BLaER1 (cell line): ENCODE results near the gene CYTL1.
"Not testable (repeated sequence)": the region's sequence is repeated elsewhere in the genome, so short reads cannot be mapped to it uniquely, and the experiment has no call there.

Experiments used
- H3K27ac ChIP-seq: shearing (Covaris generic); formaldehyde crosslinking; 2 replicates; pipeline ENCODE4 v1.8.1; 2022
- H3K27me3 ChIP-seq: shearing (Covaris generic); formaldehyde crosslinking; 2 replicates; pipeline ENCODE4 v1.8.1; 2022
- H3K36me3 ChIP-seq: shearing (Covaris generic); formaldehyde crosslinking; 2 replicates; pipeline ENCODE4 v1.8.1; 2022
- H3K4me1 ChIP-seq: shearing (Covaris generic); formaldehyde crosslinking; 2 replicates; pipeline ENCODE4 v1.8.1; 2022
- H3K4me2 ChIP-seq: shearing (Covaris generic); formaldehyde crosslinking; 2 replicates; pipeline ENCODE4 v1.8.1; 2022
- H3K4me3 ChIP-seq: shearing (Covaris generic); formaldehyde crosslinking; 2 replicates; pipeline ENCODE4 v1.8.1; 2022
- H3K9ac ChIP-seq: shearing (Covaris generic); formaldehyde crosslinking; 2 replicates; pipeline ENCODE4 v1.8.1; 2022
- H3K9me3 ChIP-seq: shearing (Covaris generic); formaldehyde crosslinking; 2 replicates; pipeline ENCODE4 v1.8.1; 2022
- H4K20me1 ChIP-seq: shearing (Covaris generic); formaldehyde crosslinking; 2 replicates; pipeline ENCODE4 v1.8.1; 2022
- Cebpa-rat ChIP-seq: shearing (Covaris generic); IDR thresholded peaks from 2 replicates; pipeline ENCODE4 v1.8.1; 2022

CYTL1 gene

DNA sequence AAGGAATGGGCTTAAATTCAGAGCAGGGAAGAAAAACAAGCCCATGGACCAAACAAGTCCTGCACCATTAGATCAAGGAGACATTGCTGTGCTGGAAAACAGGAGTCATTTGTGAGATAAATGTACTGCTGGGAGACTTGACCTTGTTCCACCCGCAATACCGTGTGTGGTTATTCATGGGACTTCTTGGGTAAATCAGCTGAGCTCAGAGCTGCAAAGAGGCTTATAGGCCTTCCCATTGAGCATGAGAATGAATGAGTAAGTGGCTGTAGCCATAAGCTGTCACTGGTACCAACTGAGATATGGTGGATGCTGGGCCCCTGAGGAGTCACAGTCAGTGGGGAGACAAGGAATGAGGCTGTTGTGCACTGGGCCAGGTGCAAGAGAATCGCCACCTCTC lies 2.3 kb upstream of the CYTL1 start:
- Histone ChIP-seq H3K36me3 (no peaks in the 10 kb centered on the region), H3K27ac (no peak overlapping the region), H3K27me3 (peaks cover 15% of the 10 kb centered on the region), H3K4me1 (peaks cover 19% of the 10 kb centered on the region), H3K4me2 (no peak overlapping the region), H3K4me3 (no peak overlapping the region), H4K20me1 (no peaks in the 10 kb centered on the region), H3K9ac (no peak overlapping the region), H3K9me3 (no peaks in the 10 kb centered on the region)
- TF ChIP-seq Cebpa-rat = no peak

DNA sequence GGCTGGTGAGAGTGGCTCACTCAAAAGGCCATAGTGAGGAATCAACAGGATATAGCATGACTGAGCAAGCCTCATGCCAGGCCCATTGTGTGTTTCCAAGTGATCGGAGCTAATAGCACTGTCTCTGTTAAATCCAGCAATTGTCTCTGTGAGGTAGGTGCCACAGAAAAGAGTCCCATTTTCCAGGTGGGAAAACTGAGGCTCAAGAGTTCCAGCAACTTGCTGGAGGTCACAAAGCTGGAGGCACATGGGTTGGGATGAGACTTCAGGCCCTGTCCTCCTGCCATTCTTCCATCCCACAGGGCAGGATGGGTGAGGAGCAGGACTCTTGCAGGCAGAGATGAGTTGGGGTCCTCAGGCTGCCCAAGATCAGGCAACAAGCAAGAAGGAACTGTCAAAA lies 1.1 kb upstream of the CYTL1 start:
- Histone ChIP-seq H3K27me3 (peaks cover 15% of the 10 kb centered on the region), H3K27ac (no peak overlapping the region), H3K4me2 (no peak overlapping the region), H3K9me3 (no peaks in the 10 kb centered on the region), H3K9ac (no peak overlapping the region), H3K36me3 (no peaks in the 10 kb centered on the region), H4K20me1 (no peaks in the 10 kb centered on the region), H3K4me3 (no peak overlapping the region), H3K4me1 (peaks cover 19% of the 10 kb centered on the region)
- TF ChIP-seq Cebpa-rat = no peak

DNA sequence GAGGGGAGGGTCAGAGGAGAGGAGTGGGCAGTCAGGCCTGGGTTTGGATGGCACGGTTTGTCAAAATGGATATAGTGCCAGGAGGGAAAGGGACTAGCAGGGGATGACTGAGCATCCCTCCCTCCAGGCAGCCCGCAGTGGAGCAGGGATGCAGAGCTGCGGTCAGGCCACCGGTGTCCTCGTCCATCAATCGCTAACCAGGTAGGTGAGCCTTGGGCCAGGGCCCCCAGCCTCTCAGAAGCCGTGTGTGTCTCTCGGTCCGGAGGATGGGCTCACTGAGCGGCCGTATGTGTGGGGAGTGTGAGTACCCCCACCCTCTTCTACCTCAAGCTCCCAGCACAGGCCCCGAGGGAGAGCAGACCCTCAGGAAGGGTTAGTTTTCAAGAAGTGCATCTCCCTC lies 538 bp upstream of the CYTL1 start:
- H3K4me2 ChIP-seq = peak overlapping the region; percentile 62; the same call in 1 of the 2 replicates
- H3K4me3 ChIP-seq = no peak overlapping the region
- H3K4me1 ChIP-seq = peaks cover 20% of the 10 kb centered on the region
- no peak overlapping the region for H3K9ac ChIP-seq
- no peaks in the 10 kb centered on the region for H3K36me3 ChIP-seq
- no peaks in the 10 kb centered on the region for H3K9me3 ChIP-seq
- TF ChIP-seq Cebpa-rat = no peak
- peaks cover 15% of the 10 kb centered on the region for H3K27me3 ChIP-seq
- no peak overlapping the region; the same call in 1 of the 2 replicates for H3K27ac ChIP-seq
- H4K20me1 ChIP-seq = no peaks in the 10 kb centered on the region

DNA sequence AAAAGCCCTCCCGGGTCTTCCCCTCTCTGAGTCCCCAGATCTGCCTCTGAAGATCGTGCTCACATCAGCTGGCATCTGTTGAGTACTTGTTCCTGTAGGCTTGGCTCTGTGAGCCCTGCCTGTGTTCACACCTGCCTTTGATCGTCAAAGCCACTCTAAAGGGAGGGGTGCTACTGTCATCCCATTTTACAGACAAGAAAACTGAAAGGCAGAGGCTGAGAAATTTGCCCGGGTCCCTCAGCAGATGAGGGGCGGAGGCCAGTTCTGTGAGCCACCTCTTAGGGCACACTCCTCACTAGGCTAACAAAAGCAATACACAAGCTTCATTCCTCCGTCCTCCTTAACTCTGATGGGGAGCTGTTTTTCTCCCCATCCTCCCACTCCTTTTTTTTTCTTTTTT lies 655 bp downstream of the CYTL1 start:
- H3K4me1 ChIP-seq = peaks cover 27% of the 10 kb centered on the region
- H3K9ac ChIP-seq = no peak overlapping the region
- H3K36me3 ChIP-seq = no peaks in the 10 kb centered on the region
- no peak overlapping the region; the same call in 1 of the 2 replicates for H3K4me2 ChIP-seq
- no peak overlapping the region; the same call in 1 of the 2 replicates for H3K27ac ChIP-seq
- no peak for TF ChIP-seq Cebpa-rat
- H3K9me3 ChIP-seq = no peaks in the 10 kb centered on the region
- H3K4me3 ChIP-seq = no peak overlapping the region
- peaks cover 15% of the 10 kb centered on the region for H3K27me3 ChIP-seq
- no peaks in the 10 kb centered on the region for H4K20me1 ChIP-seq

GRCh38 chr4:5018096-5018495 lies 1.2 kb downstream of the CYTL1 start:
- Histone ChIP-seq H3K4me1 (peaks cover 32% of the 10 kb centered on the region), H3K27me3 (peaks cover 15% of the 10 kb centered on the region), H3K4me2 (no peak overlapping the region; the same call in 1 of the 2 replicates), H3K36me3 (no peaks in the 10 kb centered on the region), H3K4me3 (no peak overlapping the region), H3K27ac (no peak overlapping the region; the same call in 1 of the 2 replicates), H3K9ac (no peak overlapping the region), H4K20me1 (no peaks in the 10 kb centered on the region), H3K9me3 (no peaks in the 10 kb centered on the region)
- TF ChIP-seq Cebpa-rat = no peak

GRCh38 chr4:5014007-5014682 lies 5.1 kb downstream of the CYTL1 start:
- Histone ChIP-seq H3K4me2 (peak overlapping the region; percentile 60), H3K9ac (no peak overlapping the region), H3K4me1 (peaks cover 27% of the 10 kb centered on the region), H4K20me1 (no peaks in the 10 kb centered on the region), H3K27ac (peak overlapping the region; percentile 65), H3K36me3 (no peaks in the 10 kb centered on the region), H3K4me3 (no peak overlapping the region), H3K27me3 (peaks cover 7% of the 10 kb centered on the region), H3K9me3 (no peaks in the 10 kb centered on the region)
- peak; percentile 91 for TF ChIP-seq Cebpa-rat

DNA sequence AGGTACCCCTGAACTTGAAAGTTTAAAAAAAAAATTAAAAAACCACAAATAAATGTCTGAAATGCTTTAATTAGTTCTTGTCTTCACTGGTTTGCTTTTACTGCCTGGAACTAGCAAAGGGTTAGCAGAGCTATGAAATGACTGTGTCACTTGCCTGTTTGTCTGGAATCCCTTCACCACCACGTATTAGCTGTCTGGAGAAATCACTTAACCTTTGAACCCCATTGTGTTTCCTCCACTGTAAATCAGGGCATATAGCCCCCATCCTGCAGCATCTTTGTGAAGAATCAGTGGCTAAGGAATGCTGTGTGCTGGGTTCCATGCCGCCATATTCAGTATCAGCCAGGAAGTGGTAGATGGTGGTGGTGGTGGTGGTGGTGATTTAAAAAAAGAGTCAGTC lies 6.3 kb downstream of the CYTL1 start:
- Histone ChIP-seq H3K4me2 (no peak overlapping the region), H3K36me3 (no peaks in the 10 kb centered on the region), H3K9me3 (no peaks in the 10 kb centered on the region), H3K27ac (no peak overlapping the region), H3K4me1 (peaks cover 22% of the 10 kb centered on the region), H3K27me3 (no peaks in the 10 kb centered on the region), H3K9ac (no peak overlapping the region), H4K20me1 (no peaks in the 10 kb centered on the region), H3K4me3 (no peak overlapping the region)
- TF ChIP-seq Cebpa-rat = no peak

- Histone ChIP-seq H3K4me1 (peaks cover 22% of the 10 kb centered on the region), H3K36me3 (no peaks in the 10 kb centered on the region), H3K9me3 (no peaks in the 10 kb centered on the region), H3K4me2 (no peak overlapping the region), H4K20me1 (no peaks in the 10 kb centered on the region), H3K27me3 (no peaks in the 10 kb centered on the region), H3K9ac (no peak overlapping the region), H3K4me3 (no peak overlapping the region), H3K27ac (no peak overlapping the region)
- TF ChIP-seq Cebpa-rat = no peak
Observed at GRCh38 chr4:5012244-5012898, 6.9 kb downstream of the CYTL1 start.

- Histone ChIP-seq H3K9me3 (no peaks in the 10 kb centered on the region), H4K20me1 (no peaks in the 10 kb centered on the region), H3K36me3 (no peaks in the 10 kb centered on the region), H3K4me1 (peaks cover 22% of the 10 kb centered on the region), H3K4me3 (no peak overlapping the region), H3K9ac (no peak overlapping the region), H3K27me3 (no peaks in the 10 kb centered on the region), H3K27ac (no peak overlapping the region), H3K4me2 (no peak overlapping the region)
- TF ChIP-seq Cebpa-rat = no peak
Observed at GRCh38 chr4:5010984-5011383, 8.3 kb downstream of the CYTL1 start.

GRCh38 chr4:5009796-5010195 lies 9.5 kb downstream of the CYTL1 start:
- Histone ChIP-seq H3K9me3 (no peaks in the 10 kb centered on the region), H3K9ac (no peak overlapping the region), H3K4me3 (no peak overlapping the region), H4K20me1 (no peaks in the 10 kb centered on the region), H3K36me3 (no peaks in the 10 kb centered on the region), H3K4me1 (peaks cover 19% of the 10 kb centered on the region), H3K27ac (no peak overlapping the region), H3K4me2 (no peak overlapping the region), H3K27me3 (no peaks in the 10 kb centered on the region)
- no peak for TF ChIP-seq Cebpa-rat

GRCh38 chr4:5006932-5007331 lies 12.3 kb downstream of the CYTL1 start:
- H3K4me2 ChIP-seq, H3K27ac ChIP-seq, H3K36me3 ChIP-seq, H4K20me1 ChIP-seq, H3K9me3 ChIP-seq, H3K27me3 ChIP-seq, H3K4me1 ChIP-seq, H3K9ac ChIP-seq, H3K4me3 ChIP-seq: not testable (repeated sequence)
